Stimulated activated CD8-positive, alpha-beta memory T cell treated with anti-CD3 and anti-CD28 coated beads, Interleukin-15, amount 100 ng/mL, for 4 hours (primary cell): ENCODE data around the gene SLC1A3.

Source experiments
- DNase-seq, 2 donors: peaks; one replicate each; pipeline ENCODE4 v3.0.0-alpha.2; 2020; ENCODE audit warnings: low read depth in 2 of 2

Gene SLC1A3

DNA sequence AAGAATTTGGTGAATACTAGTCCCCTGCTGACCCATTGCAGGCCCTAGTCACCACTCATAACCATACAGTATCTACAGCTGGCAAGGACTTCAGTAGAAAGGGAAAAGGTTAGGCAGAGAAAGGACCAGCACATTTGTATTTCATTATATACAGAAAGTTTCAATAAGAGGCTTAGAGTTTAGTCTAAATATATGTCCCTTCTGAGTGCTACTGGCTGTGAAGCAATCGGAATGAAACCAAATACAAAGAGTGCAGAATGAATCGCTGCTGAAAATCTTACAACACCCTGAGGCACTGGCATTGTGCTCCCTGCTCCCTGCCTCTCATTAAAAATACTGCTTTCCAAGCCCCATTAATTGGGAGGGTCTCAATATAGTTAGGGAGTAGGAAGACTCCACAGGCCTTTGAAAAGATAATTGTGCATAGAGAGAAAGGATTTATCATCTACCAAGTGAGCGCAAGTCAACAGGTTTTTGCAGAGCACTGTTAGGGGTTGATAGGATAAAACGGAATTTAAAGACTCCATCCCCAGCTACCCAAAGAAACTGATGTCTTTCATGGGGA lies 110.8 kb downstream of the SLC1A3 start:
- no peak for DNase-seq

DNA sequence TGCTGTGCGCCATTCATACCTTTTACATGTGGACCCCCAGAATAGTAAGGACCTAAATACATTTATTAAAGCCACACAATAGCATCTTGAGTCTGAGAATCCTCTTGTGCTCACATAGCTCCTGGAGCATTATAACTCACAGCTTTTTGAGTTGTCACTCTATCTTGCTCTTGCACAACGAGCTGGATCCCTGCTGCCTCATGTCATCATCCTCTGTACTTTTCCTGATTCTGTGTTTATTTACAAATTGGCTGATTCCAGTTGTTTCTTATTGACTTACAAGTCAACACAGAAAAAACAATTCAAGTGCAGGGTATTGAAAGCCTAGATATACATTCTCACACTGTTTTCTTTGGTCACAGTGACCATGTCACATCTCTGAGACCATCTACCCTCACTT lies 112.9 kb downstream of the SLC1A3 start:
- no peak for DNase-seq

DNA sequence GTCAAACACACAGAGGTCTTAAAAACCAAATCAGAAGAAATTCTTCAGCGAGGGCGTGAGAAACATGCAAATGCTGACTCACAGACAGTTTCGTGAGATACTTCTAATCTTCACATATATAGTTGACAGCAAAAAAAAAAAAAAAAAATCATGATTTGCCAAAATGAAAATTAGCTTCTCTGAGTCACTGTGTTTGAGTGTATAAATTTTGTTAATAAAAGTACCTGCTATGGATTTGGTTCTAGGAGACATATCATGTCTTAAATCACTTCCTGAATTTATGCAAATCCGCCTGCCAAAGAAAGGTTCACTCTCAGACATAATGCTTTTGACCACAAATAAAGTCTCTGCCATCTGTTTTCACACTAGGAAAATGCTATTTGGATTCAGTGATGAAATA lies 114.3 kb downstream of the SLC1A3 start:
- no peak for DNase-seq

DNA sequence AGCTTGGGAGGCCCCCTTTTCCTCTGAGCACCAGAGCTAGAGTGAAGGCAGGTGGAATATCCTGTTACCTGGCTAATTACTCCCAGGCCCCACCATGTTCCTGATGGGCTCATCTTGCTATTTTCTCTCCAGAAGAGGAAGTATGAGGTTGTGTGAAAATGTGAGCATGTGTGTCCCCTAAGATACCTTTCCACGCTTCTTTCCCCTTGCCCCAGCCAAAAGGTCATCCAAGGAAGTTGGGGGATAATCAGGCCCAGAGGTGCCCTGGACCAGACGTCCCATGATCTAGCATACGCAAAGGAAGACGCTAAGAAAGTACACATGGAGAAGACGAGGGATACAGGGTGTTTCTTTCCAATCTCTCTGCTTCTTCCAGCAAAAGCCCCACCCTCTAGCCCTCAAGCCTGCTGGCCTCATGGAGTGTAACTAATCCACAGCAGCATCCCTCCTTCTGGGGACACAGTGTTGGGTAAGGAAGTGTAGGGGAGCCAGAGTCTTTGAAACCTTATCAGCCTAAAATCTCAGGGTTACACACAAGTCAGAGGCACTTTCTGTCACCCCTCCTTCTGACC lies 115.3 kb downstream of the SLC1A3 start:
- DNase-seq = no peak

DNA sequence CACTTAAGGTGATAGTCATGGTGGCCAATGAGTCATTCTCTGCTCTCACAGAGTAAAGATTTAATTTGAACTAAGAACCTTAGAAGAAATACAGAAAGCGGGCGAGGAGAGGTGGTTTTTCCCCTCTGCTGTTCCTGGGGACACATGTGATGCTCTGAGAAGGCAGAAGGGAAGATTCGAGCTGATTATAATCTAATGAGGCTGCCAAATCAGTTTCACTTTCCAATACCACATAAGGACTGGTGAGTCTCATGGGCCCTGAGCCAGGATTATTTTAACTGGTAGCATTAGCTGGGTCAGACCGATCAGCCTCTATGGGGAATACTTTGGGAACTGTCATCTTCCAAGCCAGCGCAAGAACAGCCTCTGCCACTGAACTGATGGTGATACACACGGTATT lies 116.5 kb downstream of the SLC1A3 start:
- DNase-seq = no peak

DNA sequence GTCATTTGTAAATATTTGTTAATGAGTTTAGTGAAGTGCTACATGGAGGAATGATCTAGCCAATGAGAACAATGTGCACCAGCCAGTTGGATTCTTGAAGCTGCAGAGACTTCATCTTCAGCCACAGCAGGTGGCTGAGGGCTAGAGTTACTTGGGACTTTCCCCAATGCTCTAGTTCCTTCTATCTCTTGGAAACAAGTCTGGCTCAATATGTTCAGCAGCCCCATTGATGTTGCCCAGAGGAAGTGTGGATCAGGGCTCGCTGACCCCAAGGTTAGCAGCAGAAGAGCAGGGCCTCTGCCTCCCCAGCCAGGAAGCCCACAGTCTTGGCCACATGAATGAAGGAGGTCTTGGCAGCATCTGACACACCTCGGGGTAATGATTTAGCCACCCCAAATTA lies 117.5 kb downstream of the SLC1A3 start:
- DNase-seq = no peak

DNA sequence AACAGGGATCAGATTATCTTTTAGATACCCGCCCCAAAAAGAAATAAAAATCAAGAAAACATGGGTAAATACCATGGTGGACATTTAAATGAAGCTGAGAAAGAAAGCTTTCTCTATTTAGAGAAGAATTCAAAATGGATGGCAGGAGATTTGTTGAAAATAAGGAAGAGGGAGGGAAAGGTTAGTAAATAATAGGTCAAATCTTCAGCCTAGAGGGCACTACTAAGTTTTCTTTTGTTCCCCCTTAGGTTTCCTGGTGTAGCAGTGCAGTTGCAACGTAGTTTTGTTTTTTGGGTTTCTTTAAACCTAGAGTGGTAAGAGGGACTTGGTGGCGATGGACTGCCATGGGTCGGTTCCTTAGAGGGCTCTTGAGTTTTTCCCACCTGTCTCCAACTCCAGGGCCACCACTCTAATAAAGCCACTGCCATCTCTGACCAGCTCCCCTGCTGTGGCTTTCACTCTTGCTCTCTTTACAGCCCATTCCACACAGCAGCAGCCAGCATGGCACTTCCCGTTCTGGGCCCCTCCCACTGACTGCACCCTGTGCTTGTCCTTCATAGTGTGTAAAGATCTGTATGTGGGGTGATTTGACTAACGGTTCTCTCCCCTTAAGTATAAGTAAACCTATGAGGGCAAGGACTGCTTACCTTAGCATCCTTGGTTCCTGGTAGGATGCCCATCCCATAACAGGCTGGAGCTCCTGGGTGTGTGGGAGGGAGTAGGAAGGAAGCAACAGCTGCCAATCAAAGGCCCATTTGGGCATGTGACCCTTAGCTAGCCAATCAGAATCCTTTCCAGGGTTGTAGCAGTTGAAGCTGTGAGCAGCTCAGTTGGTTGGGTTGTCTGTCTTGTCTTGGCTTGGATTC lies 118.3 kb downstream of the SLC1A3 start:
- DNase-seq = no peak

DNA sequence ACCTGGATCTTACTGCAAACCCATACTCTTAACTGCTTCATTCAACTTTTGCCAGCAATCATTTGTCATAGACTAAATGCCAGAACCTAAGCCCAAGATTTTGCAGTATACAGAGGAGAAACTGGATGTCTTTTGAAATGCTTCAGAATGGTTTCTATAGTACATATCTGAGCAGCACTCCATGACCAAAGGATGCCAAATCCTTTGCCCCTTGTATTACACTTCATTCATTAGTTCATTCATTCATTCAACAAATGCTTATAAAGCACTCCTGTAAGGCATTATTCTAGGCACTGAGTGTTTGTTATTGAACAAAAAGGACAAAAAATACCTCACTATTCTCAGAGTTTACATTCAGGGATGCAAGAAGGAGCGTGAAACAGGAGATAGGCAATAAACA lies 119.9 kb downstream of the SLC1A3 start:
- DNase-seq = no peak

DNA sequence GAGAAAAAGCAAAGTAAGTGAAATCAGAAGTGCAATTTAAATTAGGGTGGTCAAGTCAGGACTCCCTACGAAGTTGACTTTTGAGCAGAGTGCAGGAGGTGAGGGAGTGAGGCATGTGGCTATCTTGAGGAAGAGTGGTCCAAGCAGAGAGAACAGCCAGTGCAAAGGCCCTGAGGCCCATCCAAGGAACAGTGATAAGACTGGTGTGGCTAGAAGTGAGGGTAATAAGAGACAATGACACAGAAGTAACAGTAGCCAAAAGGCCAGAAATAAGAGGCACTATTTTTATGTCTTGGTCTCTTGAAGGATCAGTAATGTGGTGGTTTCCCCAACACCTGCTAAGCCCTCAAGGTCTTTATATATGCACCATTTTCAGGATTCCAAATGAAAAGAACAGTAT lies 120.4 kb downstream of the SLC1A3 start:
- DNase-seq = no peak

DNA sequence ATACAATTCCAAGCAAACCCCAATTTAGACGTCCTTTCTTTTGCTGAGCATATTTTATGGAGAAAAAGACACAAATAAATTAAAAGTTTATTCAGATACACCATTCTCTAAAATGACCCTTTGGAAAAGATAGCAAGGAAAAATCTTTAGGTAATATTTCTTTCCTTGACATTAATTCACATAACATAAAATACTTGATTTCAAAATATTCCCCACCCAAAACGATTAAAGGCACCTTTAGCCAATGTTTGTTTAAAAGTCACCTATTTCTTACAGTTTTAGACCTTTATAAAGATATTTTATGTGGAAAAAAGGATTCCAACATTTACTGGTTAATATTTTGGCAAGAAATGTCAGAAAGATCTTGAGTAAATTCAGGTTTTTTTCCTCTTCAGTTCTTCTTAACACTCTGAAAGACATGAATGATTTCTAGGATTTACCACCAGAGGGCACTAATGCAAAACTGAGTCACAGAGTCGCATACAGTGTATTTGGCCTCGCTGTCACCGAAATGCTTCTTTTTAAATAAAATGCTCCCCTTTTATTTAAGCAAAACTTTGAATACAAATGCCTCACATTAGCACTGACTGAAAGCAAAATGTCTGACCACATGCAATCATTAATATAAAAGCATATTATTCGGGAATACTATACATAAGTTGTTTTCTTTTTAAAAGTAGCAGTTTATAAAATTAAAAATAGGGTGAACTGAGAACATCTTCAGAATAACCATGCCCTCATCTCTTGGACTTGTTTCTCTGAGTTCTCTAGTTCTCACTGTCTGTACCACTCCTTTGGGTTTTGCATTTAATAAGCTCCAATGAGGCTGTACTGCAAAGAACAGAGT lies 122.5 kb downstream of the SLC1A3 start:
- no peak for DNase-seq

DNA sequence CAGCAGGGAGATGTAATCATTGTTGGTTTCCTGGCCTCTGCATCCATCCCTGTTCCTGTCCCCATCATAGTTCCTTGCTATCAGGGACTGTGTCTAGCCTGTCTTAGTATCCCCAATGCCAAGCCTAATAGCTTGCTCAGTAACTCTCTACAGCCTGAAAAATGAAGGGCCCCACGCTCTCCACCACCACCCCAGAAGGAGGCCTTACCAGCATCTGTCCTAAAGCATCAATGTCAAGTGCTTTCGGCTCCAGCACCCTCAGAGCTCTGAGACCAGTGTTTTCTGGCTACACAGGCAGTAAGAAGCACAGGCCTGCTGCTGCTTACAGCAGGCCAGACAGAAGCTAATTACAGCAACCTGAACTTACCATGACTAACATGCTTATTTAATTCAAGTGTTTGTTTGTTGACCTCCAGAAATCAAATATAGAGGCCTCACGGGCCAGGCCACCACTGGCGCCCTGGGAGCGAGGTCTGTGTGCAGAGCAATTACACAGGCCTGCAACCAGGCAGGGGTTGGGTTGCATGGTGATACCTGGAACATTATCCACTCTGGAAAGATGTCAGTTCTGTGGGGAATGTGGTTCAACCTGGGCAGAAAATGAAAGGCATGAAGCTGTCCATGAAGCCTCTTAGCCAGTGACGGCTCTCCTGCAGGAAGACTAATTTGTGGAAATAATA lies 124.3 kb downstream of the SLC1A3 start:
- no peak for DNase-seq

DNA sequence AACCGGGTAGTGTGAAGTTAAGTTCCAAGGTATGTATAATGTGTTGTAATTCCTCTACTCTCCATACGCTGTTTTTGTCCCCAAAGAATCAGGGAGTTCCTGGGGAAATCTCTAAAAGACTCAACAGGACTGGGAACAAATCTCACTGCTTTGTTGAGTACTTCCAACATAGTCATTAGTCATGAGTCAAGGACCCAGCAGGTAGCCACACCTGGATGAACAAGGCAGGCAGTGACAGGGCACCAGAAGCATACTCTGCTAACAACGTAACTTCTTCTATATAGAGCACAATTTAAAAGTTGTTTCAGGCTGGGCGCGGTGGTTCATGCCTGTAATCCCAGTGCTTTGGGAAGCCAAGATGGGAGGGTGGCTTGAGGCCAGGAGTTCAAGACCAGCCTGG lies 126.8 kb downstream of the SLC1A3 start:
- no peak for DNase-seq

DNA sequence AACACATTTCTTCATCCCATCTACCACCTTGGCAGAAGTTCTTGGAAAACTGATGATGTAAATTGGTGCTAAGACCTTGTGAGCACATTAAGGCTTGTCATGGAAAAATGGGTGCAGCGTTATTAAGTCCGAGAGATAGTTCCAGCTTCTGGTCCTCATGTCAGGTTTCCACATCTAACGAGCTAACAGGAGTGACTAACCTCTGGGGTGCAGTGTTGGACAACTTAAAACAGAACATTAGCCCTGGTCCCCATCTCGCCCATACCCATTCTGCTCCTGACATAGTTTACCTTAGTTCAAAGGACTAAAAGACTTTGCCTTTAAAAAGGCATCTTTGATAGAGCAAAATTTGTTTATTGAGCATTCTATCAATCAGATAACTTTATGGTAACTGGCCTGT lies 128.0 kb downstream of the SLC1A3 start:
- no peak for DNase-seq

DNA sequence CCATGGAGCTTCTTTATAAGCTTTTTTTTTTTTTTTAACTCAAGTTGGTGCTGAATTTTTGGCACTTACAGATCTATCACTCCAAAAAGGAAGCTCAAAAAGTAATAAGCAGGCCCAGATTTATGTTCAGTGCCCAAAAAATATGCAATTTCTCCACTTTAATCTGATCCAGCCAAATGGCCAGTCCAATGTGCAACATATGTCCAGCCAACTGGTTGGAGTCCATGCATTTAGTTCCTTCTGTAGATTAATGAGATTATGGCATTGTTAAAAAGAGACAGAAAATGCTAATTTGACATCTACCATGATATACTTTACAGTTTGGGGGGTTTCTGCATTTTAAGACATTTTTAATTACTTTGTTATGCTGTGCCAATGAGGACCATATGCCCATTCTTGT lies 129.5 kb downstream of the SLC1A3 start:
- no peak for DNase-seq
